HUES48 (cell line): ENCODE data around the gene CPED1.
"Not testable (repeated sequence)": the region's sequence is repeated elsewhere in the genome, so short reads cannot be mapped to it uniquely, and the experiment has no call there.

Source experiments
- H3K27ac ChIP-seq: one replicate; pipeline ENCODE4 v1.7.0; 2013; ENCODE audit warnings: low read depth, low read length, inconsistent platforms
- H3K27me3 ChIP-seq: 2 replicates; pipeline ENCODE4 v1.6.1; 2013; ENCODE audit warnings: mild to moderate bottlenecking, low read length; ENCODE audit not compliant: control insufficient read depth, insufficient read depth
- H3K36me3 ChIP-seq: 2 replicates; pipeline ENCODE4 v1.6.1; 2013; ENCODE audit warnings: low read length; ENCODE audit not compliant: control insufficient read depth, insufficient read depth
- H3K4me1 ChIP-seq: 2 replicates; pipeline ENCODE4 v1.6.1; 2013; ENCODE audit warnings: mild to moderate bottlenecking, low read length; ENCODE audit not compliant: control insufficient read depth, insufficient read depth
- H3K4me3 ChIP-seq: 2 replicates; pipeline ENCODE4 v1.5.1; 2013; ENCODE audit warnings: mild to moderate bottlenecking, low read depth, low read length
- H3K9ac ChIP-seq: 2 replicates; pipeline ENCODE4 v1.6.1; 2013; ENCODE audit warnings: mild to moderate bottlenecking, low read depth, low read length, moderate library complexity
- H3K9me3 ChIP-seq: 2 replicates; pipeline ENCODE4 v1.6.1; 2013; ENCODE audit warnings: low read length; ENCODE audit not compliant: control insufficient read depth, insufficient read depth

The CPED1 gene

DNA sequence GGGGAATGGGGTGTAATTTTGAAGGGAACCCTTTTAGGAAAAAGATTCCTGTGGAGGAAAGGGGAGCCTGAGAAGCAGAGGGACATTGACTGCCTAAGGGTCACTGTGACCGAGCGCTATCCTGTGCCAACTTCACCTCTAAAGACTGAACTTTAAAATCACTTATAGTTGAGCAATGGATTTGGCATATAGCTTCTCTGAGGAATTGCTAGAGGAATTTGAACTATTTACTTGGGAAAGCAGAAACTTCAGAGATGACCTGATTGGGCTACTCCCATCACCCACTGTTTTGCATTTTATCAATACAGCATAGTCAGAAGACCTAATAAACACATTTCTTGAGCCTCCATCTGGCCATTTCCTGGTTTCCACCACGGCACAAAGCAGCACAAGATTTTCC lies 316.6 kb downstream of the CPED1 start:
- Histone ChIP-seq H3K9me3 (no peaks in the 10 kb centered on the region), H3K4me3 (no peak overlapping the region), H3K4me1 (peaks cover 6% of the 10 kb centered on the region; the same call in 1 of the 2 replicates), H3K36me3 (no peaks in the 10 kb centered on the region), H3K27me3 (no peaks in the 10 kb centered on the region), H3K9ac (no peak overlapping the region), H3K27ac (no peak overlapping the region)

DNA sequence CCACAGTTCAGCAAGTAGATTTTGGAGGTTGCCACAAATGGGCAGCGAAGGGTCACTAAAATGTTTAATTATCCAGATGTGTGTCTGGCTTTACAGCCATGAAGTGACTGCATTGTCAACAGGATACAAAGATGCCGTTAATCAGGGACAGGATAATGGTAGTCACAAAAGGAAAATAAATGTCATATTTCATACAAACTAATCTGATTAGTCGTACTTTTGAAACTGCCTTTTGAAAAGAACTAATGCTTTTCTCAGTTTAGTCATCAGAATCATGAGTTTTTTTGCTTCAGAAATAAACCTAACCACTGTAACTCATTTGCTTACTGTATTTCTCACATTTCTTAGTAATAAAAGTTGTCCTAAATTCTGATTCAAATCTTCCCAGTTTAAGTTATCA lies 318.1 kb downstream of the CPED1 start:
- H3K9ac ChIP-seq, result no peak overlapping the region
- no peaks in the 10 kb centered on the region for H3K9me3 ChIP-seq
- no peak overlapping the region for H3K4me3 ChIP-seq
- H3K27ac ChIP-seq, result no peak overlapping the region
- no peaks in the 10 kb centered on the region for H3K27me3 ChIP-seq
- H3K36me3 ChIP-seq, result no peaks in the 10 kb centered on the region
- peaks cover 6% of the 10 kb centered on the region; the same call in 1 of the 2 replicates for H3K4me1 ChIP-seq

DNA sequence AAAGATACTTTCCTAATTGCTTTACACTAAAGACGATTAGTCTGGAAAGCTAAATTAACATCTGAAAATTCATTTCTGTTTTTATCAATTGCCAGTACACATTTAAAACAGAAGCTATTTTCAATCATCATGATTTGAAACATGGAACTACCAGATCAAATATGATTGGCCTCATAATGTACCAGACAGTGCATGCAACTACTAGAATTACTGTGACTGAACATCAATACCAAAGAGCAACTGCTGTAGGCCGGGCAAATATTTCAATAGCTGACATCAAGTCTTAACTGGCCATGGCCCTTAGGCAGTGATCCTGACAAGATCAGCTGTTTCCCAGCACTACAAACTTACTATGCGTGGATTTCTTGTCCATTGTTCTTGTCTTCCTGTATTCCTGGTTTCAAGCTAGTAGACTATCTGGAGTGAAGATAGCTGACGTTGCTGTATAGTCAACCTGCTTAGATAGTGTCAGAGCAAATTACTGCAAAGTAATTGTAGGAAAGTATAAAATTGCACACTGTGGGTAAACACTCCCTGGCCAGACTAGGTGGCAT lies 318.6 kb downstream of the CPED1 start:
- H3K4me3 ChIP-seq, result no peak overlapping the region
- H3K27ac ChIP-seq, result no peak overlapping the region
- H3K27me3 ChIP-seq, result no peaks in the 10 kb centered on the region
- H3K9ac ChIP-seq, result no peak overlapping the region
- no peaks in the 10 kb centered on the region for H3K9me3 ChIP-seq
- peaks cover 6% of the 10 kb centered on the region; the same call in 1 of the 2 replicates for H3K4me1 ChIP-seq
- H3K36me3 ChIP-seq, result no peaks in the 10 kb centered on the region

DNA sequence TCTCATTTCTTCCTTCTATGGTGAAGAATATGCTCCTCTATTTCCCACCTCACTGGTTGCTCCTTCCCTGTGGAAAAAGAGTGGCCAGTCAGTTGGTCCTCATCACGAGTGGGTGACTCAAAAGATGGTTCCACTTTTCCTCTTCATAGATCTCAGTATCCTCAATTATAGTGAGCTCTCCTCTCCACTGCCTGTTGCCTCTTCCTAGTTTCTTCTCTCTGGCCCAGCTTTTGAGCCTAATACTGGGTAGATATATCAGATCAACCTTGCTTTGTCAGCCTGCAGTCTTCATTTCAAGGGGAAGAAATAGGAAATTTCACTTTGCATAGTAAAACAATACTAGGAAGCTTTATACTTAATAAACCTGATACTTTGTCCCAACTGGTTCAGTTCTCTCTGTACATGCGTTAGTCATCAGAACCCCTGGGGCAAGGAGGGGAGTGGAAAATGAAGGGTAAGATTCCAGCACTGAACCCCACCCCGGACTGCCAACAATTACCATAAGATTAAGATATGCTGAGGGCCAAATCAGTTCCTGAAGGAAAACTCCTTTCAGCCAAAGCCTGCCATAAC lies 324.8 kb downstream of the CPED1 start:
- Histone ChIP-seq H3K9me3 (no peaks in the 10 kb centered on the region), H3K27me3 (no peaks in the 10 kb centered on the region), H3K27ac (no peak overlapping the region), H3K36me3 (no peaks in the 10 kb centered on the region), H3K4me1 (no peaks in the 10 kb centered on the region), H3K9ac (no peak overlapping the region), H3K4me3 (no peak overlapping the region)

DNA sequence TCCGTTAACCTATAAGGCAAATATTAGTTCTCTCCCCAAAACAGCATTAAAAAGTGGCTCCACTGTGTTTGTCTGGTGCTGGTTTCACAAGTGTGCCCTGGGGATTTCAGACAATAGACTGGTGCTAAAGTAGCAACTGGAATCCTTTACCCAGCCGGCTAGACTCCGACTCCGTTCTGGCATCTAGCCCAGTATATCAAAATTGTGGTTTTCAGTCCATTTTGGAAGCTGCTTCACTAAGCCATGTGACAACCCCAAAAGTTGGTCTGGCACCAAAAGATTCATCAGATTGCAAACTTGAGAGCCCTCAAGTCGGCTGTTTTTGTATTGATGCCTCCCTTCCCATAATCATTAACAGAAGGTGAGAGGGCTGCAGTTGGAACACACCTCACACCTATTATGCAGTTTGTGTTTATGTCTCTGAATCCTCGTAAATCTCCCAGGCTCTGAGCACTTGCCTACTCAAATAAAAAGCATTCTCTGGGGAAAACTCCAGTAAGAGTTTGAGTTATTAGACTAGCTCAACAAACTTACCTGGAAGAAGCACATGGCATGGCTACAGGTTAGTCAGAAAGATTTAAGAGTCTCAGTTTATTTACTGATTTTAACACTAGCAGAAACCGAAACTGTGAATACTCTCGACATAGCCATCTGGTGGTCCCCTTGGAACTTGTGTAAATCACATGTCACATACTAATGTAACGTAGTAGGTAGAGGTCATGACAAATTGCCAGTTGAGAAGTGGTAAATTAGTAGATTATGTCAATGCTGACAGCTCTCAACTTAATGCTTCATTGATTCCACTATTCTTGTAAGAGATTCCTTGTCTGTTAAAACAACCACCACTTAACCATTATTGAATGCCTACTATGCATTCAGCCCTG lies 325.5 kb downstream of the CPED1 start:
- Histone ChIP-seq H3K4me1 (no peaks in the 10 kb centered on the region), H3K4me3 (no peak overlapping the region), H3K9me3 (no peaks in the 10 kb centered on the region), H3K27ac (no peak overlapping the region), H3K9ac (no peak overlapping the region), H3K27me3 (no peaks in the 10 kb centered on the region), H3K36me3 (no peaks in the 10 kb centered on the region)

DNA sequence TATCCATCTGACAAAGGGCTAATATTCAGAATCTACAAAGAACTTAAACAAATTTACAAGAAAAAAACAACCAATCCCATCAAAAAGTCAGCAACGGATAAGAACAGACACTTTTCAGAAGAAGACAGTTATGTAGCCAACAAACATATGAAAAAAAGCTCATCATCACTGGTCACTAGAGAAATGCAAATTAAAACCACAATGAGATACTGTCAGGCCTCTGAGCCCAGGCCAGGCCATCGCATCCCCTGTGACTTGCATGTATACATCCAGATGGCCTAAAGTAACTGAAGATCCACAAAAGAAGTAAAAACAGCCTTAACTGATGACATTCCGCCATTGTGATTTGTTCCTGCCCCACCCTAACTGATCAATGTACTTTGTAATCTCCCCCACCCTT lies 326.7 kb downstream of the CPED1 start:
- H3K4me3 ChIP-seq, H3K27me3 ChIP-seq, H3K9me3 ChIP-seq, H3K9ac ChIP-seq, H3K4me1 ChIP-seq, H3K36me3 ChIP-seq, H3K27ac ChIP-seq: not testable (repeated sequence)

DNA sequence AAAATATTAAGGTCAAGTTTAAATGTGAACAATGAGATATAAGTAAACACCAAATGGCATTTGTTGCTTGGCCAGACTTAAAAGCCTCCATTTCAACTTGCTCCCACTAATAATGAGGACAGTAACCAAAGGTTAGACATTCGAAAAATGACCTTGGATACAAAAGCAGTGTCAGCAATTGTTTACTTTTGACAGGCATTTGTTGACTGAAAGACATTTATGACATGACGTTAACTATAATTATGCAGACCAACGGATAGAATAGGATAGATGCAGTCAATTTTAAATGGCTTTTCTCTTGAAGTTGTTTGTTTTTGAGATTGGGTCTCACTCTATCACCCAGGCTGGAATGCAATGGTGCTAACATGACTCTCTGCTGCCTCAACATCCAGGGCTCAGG lies 333.9 kb downstream of the CPED1 start:
- Histone ChIP-seq H3K36me3 (no peaks in the 10 kb centered on the region), H3K9ac (no peak overlapping the region), H3K9me3 (no peaks in the 10 kb centered on the region), H3K4me3 (no peak overlapping the region), H3K27me3 (peaks cover 1% of the 10 kb centered on the region; the same call in 1 of the 2 replicates), H3K4me1 (no peaks in the 10 kb centered on the region), H3K27ac (no peak overlapping the region)

DNA sequence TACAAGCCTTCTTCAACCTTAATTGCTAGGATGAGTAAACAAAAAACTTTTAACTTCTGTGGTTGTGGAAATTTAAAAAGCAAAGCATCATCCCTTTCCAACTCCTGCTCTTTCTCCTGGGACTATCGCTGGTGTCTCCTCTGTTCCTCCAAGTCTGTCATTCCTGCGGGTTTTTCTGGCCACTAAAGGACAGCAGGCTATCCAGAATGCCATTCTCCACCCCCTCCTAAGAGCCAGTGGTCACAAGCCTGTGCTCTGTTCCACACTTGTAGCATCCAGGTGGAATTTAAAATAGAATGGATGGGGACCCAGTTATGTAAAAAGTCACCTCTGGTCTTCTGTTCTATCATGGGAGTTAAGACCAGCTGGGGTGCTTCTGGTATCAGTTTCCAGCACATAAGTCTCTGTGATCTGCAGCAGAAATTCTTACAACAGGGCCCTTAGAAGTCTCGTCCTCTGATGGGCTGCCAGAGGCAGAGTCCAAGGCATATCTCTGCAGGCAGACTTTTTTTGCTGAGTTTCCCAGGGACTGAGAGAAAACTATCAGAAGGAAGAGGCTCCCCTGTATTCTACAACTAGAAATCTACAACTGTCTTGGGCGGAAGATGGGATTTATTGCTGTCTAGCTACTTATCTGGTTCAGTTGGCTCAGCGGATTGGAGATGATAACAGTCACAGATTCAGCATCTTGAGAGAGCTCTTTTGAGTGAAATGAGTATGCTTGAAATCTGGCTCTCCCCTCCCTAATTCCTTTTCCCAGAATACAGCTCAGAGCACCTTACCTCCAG lies 335.2 kb downstream of the CPED1 start:
- H3K36me3 ChIP-seq, result no peaks in the 10 kb centered on the region
- no peaks in the 10 kb centered on the region for H3K9me3 ChIP-seq
- H3K4me3 ChIP-seq, result no peak overlapping the region
- H3K4me1 ChIP-seq, result no peaks in the 10 kb centered on the region
- H3K27me3 ChIP-seq, result peaks cover 14% of the 10 kb centered on the region
- no peak overlapping the region for H3K9ac ChIP-seq
- H3K27ac ChIP-seq, result no peak overlapping the region

DNA sequence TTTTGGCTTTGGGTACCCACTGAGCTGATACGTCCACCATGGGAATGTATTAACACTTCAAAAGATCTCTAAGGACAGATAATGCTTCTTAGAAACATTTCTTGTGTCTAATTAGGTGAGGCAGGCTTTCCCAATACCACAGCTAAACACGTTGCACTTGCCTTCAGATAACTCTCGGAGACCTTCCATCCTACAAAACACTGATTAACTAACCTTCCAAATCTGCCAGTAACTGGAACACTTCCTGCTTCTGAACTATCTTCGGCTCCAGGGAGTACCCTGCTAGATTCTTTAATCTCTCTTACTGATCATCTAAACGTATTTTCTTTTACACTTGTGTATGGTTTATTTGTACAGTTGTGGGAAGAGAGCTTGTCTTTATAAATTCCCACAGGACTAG lies 339.2 kb downstream of the CPED1 start:
- Histone ChIP-seq H3K36me3 (no peaks in the 10 kb centered on the region), H3K9me3 (no peaks in the 10 kb centered on the region), H3K27ac (no peak overlapping the region), H3K4me3 (no peak overlapping the region), H3K4me1 (0 out of 2 replicates have a peak, but pooled peaks cover 3% of the 10 kb centered on the region), H3K27me3 (peaks cover 51% of the 10 kb centered on the region), H3K9ac (no peak overlapping the region)

DNA sequence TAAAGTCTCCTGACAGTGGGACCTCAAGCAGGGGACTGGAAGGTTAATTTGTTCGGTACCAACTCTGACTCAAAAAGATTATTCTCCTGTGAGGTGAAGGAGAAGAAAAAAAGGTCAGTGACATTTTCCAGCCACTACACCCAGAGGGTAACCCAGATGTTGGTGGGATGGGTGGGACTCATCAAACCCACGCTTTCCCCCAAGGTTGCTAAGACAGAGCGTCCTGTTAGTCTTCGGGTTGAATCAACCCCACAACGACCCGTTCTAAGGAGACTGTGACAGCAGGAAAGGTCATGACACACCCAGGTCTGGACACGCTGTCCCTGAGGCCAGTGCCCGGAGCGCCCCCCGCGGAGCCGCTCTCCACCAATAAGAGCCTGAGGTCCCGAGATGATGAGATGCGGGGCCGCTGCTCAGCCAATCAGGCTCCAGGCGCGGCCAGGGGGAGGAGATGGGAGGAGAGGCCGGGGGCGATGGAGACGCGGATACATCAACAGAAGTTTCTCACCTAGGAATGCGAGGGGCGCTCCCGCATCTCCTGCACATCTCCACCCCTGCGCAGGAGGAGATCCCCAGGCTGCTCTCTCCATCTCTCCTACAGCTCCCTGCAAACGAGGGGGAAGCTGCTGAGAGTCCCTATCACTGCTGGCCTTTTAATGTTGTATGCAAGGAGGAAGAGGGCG lies 340.1 kb downstream of the CPED1 start, which contains the start of gene WNT16:
TSS of gene WNT16 (plus strand) at position 493 of the 683 bp plus-strand sequence. CDS start 293 bp downstream, outside the sequence.
- peaks cover 51% of the 10 kb centered on the region for H3K27me3 ChIP-seq
- H3K4me3 ChIP-seq, result peak within 1 kb of the TSS; percentile 75
- H3K27ac ChIP-seq, result no peak within 1 kb of the TSS
- no peaks in the 10 kb centered on the region for H3K36me3 ChIP-seq
- 0 out of 2 replicates have a peak, but pooled peaks cover 3% of the 10 kb centered on the region for H3K4me1 ChIP-seq
- H3K9ac ChIP-seq, result no peak within 1 kb of the TSS
- no peaks in the 10 kb centered on the region for H3K9me3 ChIP-seq
